PFSK-1 (cell line): ENCODE measurements around the gene ANKFN1.

Source experiments
- FOXP2 ChIP-seq: optimal IDR thresholded peaks from 2 replicates; pipeline ENCODE3; 2011; ENCODE audit warnings: borderline replicate concordance, control low read depth, inconsistent platforms; ENCODE audit not compliant: insufficient read depth; ENCODE audit errors: extremely low read length, extremely low read depth
- POLR2AphosphoS5 ChIP-seq: IDR thresholded peaks from 2 replicates; pipeline ENCODE4 v1.6.1; 2012; ENCODE audit warnings: low read depth, mild to moderate bottlenecking, control low read depth, low read length, moderate library complexity
- SIN3A ChIP-seq: IDR thresholded peaks from 2 replicates; pipeline ENCODE4 v1.6.1; 2012; ENCODE audit warnings: mild to moderate bottlenecking, low read length, moderate library complexity, borderline replicate concordance; ENCODE audit not compliant: insufficient read depth
- TAF1 ChIP-seq: IDR thresholded peaks from 2 replicates; pipeline ENCODE4 v1.6.1; 2012; ENCODE audit warnings: low read length, control low read depth, borderline replicate concordance; ENCODE audit not compliant: insufficient read depth
- TF ChIP-seq, protein P1 (sequence below), 2 experiments: IDR thresholded peaks; 2 replicates each; pipeline versions ENCODE4 v1.6.1 to v1.8.0; 2011 to 2012; ENCODE audit warnings: low read depth in 2 of 2, low read length in 2 of 2, control low read depth in 1 of 2, inconsistent platforms in 1 of 2, mild to moderate bottlenecking in 1 of 2, moderate library complexity in 1 of 2; ENCODE audit not compliant: insufficient read depth in 1 of 2

DNA sequence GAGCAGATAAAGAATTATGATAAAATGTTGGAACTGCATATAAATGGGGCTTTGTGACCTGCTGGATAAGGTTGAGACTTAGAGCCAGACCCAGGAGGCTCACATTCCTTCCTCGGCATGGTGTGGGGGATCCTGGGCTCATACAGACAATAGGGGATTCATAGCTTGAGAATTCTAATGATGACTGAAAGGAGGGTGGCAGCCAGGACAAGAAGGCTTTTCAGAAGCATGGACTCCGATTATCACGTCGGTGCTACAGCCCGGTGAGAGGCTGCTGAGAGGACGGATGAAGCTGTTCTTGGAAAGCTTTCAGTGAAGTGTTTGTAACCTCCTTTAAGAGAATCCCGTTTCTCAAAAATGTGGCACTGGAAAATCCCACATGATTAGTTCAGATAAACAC is 167.2 kb downstream of the ANKFN1 start:
- TF ChIP-seq SIN3A (no peak), TAF1 (no peak), POLR2AphosphoS5 (no peak), FOXP2 (no peak)
- TF ChIP-seq, protein P1, sequence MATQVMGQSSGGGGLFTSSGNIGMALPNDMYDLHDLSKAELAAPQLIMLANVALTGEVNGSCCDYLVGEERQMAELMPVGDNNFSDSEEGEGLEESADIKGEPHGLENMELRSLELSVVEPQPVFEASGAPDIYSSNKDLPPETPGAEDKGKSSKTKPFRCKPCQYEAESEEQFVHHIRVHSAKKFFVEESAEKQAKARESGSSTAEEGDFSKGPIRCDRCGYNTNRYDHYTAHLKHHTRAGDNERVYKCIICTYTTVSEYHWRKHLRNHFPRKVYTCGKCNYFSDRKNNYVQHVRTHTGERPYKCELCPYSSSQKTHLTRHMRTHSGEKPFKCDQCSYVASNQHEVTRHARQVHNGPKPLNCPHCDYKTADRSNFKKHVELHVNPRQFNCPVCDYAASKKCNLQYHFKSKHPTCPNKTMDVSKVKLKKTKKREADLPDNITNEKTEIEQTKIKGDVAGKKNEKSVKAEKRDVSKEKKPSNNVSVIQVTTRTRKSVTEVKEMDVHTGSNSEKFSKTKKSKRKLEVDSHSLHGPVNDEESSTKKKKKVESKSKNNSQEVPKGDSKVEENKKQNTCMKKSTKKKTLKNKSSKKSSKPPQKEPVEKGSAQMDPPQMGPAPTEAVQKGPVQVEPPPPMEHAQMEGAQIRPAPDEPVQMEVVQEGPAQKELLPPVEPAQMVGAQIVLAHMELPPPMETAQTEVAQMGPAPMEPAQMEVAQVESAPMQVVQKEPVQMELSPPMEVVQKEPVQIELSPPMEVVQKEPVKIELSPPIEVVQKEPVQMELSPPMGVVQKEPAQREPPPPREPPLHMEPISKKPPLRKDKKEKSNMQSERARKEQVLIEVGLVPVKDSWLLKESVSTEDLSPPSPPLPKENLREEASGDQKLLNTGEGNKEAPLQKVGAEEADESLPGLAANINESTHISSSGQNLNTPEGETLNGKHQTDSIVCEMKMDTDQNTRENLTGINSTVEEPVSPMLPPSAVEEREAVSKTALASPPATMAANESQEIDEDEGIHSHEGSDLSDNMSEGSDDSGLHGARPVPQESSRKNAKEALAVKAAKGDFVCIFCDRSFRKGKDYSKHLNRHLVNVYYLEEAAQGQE (IDR thresholded peaks at IDR 0.05; ENCODE audit: insufficient read depth in 1 of 2, low read depth in 2 of 2, low read length in 2 of 2): no peak
